LNCaP clone FGC (cell line): Measurements from ENCODE around the gene CACNA2D1.

Source experiments
- DNase-seq: peaks from one replicate; pipeline ENCODE4 v3.0.0-alpha.2; 2011; ENCODE audit warnings: low read depth
- H3K4me3 ChIP-seq: 2 replicates; pipeline ENCODE4 v1.5.1; 2011; ENCODE audit warnings: mild to moderate bottlenecking, low read depth, low read length, control low read depth
- CTCF ChIP-seq: IDR thresholded peaks from 2 replicates; pipeline ENCODE4 v1.5.1; 2012; ENCODE audit warnings: mild to moderate bottlenecking; ENCODE audit not compliant: control insufficient read depth, insufficient read depth; ENCODE audit errors: extremely low read depth

Gene CACNA2D1

GRCh38 chr7:82209179-82209747 is 234.3 kb downstream of the CACNA2D1 start:
- no peak overlapping the region for H3K4me3 ChIP-seq
- no peak for DNase-seq
- TF ChIP-seq CTCF, result no peak

GRCh38 chr7:82204694-82205093 is 238.9 kb downstream of the CACNA2D1 start:
- H3K4me3 ChIP-seq, result no peak overlapping the region
- DNase-seq, result no peak
- TF ChIP-seq CTCF, result no peak

- no peak overlapping the region for H3K4me3 ChIP-seq
- TF ChIP-seq CTCF, result no peak
- no peak for DNase-seq
Observed at GRCh38 chr7:82202965-82203364, 240.6 kb downstream of the CACNA2D1 start.

- TF ChIP-seq CTCF, result no peak
- DNase-seq, result no peak
- no peak overlapping the region for H3K4me3 ChIP-seq
Observed at GRCh38 chr7:82202107-82202506, 241.5 kb downstream of the CACNA2D1 start.

GRCh38 chr7:82200601-82201000 is 243.0 kb downstream of the CACNA2D1 start:
- no peak overlapping the region for H3K4me3 ChIP-seq
- DNase-seq, result no peak
- TF ChIP-seq CTCF, result no peak

- DNase-seq, result no peak
- no peak for TF ChIP-seq CTCF
- no peak overlapping the region for H3K4me3 ChIP-seq
Observed at GRCh38 chr7:82194016-82194643, 249.4 kb downstream of the CACNA2D1 start.

GRCh38 chr7:82188636-82189035 is 254.9 kb downstream of the CACNA2D1 start:
- no peak for TF ChIP-seq CTCF

More at GRCh38 chr7:82188636-82189035, 254.9 kb downstream of the CACNA2D1 start:
- no peak for DNase-seq
- no peak overlapping the region for H3K4me3 ChIP-seq
